DND-41 (cell line): ENCODE results near the gene PACS2.

Source experiments
- ATAC-seq: fragments of 200-7000 bp; cut with Tn5 transposase; 3 replicates; pipeline ENCODE4 v1.9.1; 2021; ENCODE audit warnings: low read depth; ENCODE audit not compliant: insufficient read depth
- DNase-seq: peaks from one replicate; pipeline ENCODE4 v3.0.0-alpha.2; 2020
- H2AFZ ChIP-seq: 2 replicates; pipeline ENCODE4 v1.6.0; 2012; ENCODE audit warnings: low read depth, low read length
- H3K27ac ChIP-seq: 2 replicates; pipeline ENCODE4 v1.5.1; 2012; ENCODE audit warnings: low read length, inconsistent platforms
- H3K27me3 ChIP-seq: fragments of 200-600 bp; sonication (generic); 2 replicates; pipeline ENCODE4 v1.6.0; 2012; ENCODE audit warnings: low read length, mild to moderate bottlenecking, inconsistent platforms; ENCODE audit not compliant: insufficient read depth, poor library complexity
- H3K36me3 ChIP-seq: 2 replicates; pipeline ENCODE4 v1.5.1; 2012; ENCODE audit warnings: low read length, inconsistent platforms; ENCODE audit not compliant: insufficient read depth
- H3K4me1 ChIP-seq: 2 replicates; pipeline ENCODE4 v1.5.1; 2012; ENCODE audit warnings: mild to moderate bottlenecking, low read length; ENCODE audit not compliant: insufficient read depth
- H3K4me2 ChIP-seq: 2 replicates; pipeline ENCODE4 v1.6.0; 2012; ENCODE audit warnings: mild to moderate bottlenecking, moderate library complexity, low read length, inconsistent platforms; ENCODE audit not compliant: insufficient read depth
- H3K4me3 ChIP-seq, 2 experiments: fragments of 200-600 bp in 1 of 2; shearing (Covaris generic) in 1 of 2; 2 replicates each; pipeline ENCODE4 v1.5.1; 2012 to 2016; ENCODE audit warnings: inconsistent platforms in 2 of 2, low read length in 2 of 2, mild to moderate bottlenecking in 2 of 2, low read depth in 1 of 2, moderate library complexity in 1 of 2
- H3K79me2 ChIP-seq: 2 replicates; pipeline ENCODE4 v1.6.0; 2012; ENCODE audit warnings: low read length, inconsistent platforms; ENCODE audit not compliant: insufficient read depth
- H3K9ac ChIP-seq: 2 replicates; pipeline ENCODE4 v1.6.0; 2012; ENCODE audit warnings: low read depth, mild to moderate bottlenecking, inconsistent platforms, low read length, moderate library complexity
- H3K9me3 ChIP-seq: 2 replicates; pipeline ENCODE4 v1.5.1; 2012; ENCODE audit warnings: low read length, moderate library complexity, mild to moderate bottlenecking, inconsistent platforms; ENCODE audit not compliant: insufficient read depth, severe bottlenecking
- H4K20me1 ChIP-seq: 2 replicates; pipeline ENCODE4 v1.6.0; 2012; ENCODE audit warnings: low read length; ENCODE audit not compliant: insufficient read depth
- EZH2 ChIP-seq: IDR thresholded peaks from 3 replicates; pipeline ENCODE4 v1.6.1; 2012; ENCODE audit warnings: borderline replicate concordance, low read depth, mild to moderate bottlenecking, moderate library complexity, low read length, inconsistent platforms; ENCODE audit not compliant: severe bottlenecking
- TF ChIP-seq, protein P1 (sequence below): IDR thresholded peaks from 2 replicates; pipeline ENCODE4 v1.5.1; 2012; ENCODE audit warnings: borderline replicate concordance, low read length, moderate library complexity, mild to moderate bottlenecking; ENCODE audit not compliant: poor library complexity, severe bottlenecking; ENCODE audit errors: extremely low read depth

The PACS2 gene

DNA sequence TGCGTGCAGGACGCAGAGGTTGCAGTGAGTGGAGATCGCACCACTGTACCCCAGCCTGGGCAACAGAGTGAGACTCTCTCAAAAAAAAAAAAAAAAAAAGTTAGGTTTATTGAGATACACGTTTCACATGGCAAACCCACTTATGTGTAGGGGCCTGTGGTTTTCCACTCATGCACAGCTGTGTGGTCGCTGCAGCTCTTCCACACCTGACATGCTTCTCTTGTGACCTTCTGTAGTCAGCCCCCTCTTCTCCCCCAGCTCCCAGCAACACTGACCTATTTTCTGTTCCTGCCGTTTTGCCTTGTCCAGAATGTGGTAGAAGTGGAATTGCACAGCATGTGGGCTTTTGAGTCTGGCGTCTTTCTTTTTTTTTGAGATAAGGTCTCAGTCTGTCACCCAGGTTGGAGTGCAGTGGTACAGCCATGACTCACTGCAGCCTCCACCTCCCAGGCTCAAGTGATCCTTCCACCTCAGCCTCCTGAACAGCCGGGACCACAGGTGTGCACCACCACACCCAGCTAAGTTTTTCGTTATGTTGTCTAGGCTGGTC lies 113.5 kb downstream of the PACS2 start:
- Histone ChIP-seq H3K79me2 (peaks cover 94% of the 10 kb centered on the region), H4K20me1 (peaks cover 86% of the 10 kb centered on the region), H3K27me3 (no peaks in the 10 kb centered on the region), H3K4me3 (no peak overlapping the region), H3K9ac (no peak overlapping the region), H3K27ac (no peak overlapping the region), H2AFZ (no peak overlapping the region), H3K36me3 (peaks cover 73% of the 10 kb centered on the region), H3K4me1 (no peaks in the 10 kb centered on the region; the same call in 1 of the 2 replicates), H3K9me3 (no peaks in the 10 kb centered on the region), H3K4me2 (no peak overlapping the region)
- ATAC-seq (no peak; the same call in 2 of the 3 replicates), DNase-seq (no peak)
- TF ChIP-seq, protein P1, sequence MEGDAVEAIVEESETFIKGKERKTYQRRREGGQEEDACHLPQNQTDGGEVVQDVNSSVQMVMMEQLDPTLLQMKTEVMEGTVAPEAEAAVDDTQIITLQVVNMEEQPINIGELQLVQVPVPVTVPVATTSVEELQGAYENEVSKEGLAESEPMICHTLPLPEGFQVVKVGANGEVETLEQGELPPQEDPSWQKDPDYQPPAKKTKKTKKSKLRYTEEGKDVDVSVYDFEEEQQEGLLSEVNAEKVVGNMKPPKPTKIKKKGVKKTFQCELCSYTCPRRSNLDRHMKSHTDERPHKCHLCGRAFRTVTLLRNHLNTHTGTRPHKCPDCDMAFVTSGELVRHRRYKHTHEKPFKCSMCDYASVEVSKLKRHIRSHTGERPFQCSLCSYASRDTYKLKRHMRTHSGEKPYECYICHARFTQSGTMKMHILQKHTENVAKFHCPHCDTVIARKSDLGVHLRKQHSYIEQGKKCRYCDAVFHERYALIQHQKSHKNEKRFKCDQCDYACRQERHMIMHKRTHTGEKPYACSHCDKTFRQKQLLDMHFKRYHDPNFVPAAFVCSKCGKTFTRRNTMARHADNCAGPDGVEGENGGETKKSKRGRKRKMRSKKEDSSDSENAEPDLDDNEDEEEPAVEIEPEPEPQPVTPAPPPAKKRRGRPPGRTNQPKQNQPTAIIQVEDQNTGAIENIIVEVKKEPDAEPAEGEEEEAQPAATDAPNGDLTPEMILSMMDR: no peak
- TF ChIP-seq EZH2: no peak

DNA sequence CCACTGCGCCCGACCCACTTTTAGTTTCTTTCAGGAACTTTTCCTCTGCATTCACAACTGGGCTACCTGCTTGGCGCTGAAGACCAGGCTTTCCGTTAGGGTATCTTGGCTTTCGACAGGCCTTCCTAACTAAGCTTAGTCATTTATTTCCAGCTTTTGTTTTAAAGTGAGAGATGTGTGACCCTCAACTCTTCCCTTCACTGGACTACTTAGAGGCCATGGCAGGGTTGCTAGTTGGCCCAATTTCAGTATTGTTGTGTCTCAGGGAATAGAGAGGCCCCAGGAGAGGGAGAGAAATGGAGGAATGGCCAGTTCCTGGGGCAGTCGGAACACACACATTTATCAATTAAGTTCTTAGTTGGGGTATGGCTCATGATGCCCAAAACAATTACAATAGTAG lies 115.5 kb downstream of the PACS2 start:
- peaks cover 84% of the 10 kb centered on the region for H4K20me1 ChIP-seq
- H3K4me3 ChIP-seq: no peak overlapping the region
- H3K27ac ChIP-seq: no peak overlapping the region
- ATAC-seq (no peak), DNase-seq (no peak)
- no peak overlapping the region for H3K4me2 ChIP-seq
- TF ChIP-seq, protein P1: no peak
- no peak for TF ChIP-seq EZH2
- H3K27me3 ChIP-seq: no peaks in the 10 kb centered on the region
- no peaks in the 10 kb centered on the region for H3K4me1 ChIP-seq
- H3K9me3 ChIP-seq: no peaks in the 10 kb centered on the region
- H2AFZ ChIP-seq: no peak overlapping the region
- peaks cover 72% of the 10 kb centered on the region for H3K36me3 ChIP-seq
- H3K9ac ChIP-seq: no peak overlapping the region
- H3K79me2 ChIP-seq: peaks cover 94% of the 10 kb centered on the region

DNA sequence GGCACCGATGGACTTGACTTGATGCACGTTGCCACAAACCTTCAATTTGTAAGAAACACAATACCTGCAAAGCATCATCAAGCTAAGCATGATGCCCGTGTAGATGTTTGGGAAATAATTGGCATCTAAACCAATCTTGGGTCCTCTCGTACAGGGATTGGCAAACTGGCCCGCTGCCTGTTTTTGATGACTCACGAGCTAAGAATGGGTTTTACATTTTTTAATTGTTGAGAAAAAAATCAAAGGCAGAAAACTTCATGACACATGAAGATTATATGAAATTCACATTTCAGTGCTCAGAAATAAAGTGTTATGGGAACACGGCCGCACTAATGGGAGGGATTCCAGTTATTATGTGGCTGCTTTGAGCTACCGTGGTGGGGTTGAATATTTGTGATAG lies 116.0 kb downstream of the PACS2 start:
- H3K4me2 ChIP-seq: no peak overlapping the region
- H3K27ac ChIP-seq: no peak overlapping the region
- peaks cover 94% of the 10 kb centered on the region for H3K79me2 ChIP-seq
- no peak overlapping the region for H3K9ac ChIP-seq
- H2AFZ ChIP-seq: no peak overlapping the region
- H4K20me1 ChIP-seq: peaks cover 84% of the 10 kb centered on the region
- no peak for ATAC-seq
- no peak overlapping the region for H3K4me3 ChIP-seq
- no peaks in the 10 kb centered on the region for H3K9me3 ChIP-seq
- peaks cover 67% of the 10 kb centered on the region for H3K36me3 ChIP-seq
- TF ChIP-seq, protein P1: no peak
- no peak for TF ChIP-seq EZH2
- H3K27me3 ChIP-seq: no peaks in the 10 kb centered on the region
- H3K4me1 ChIP-seq: no peaks in the 10 kb centered on the region
- no peak for DNase-seq
